K562 (cell line): ENCODE data around the gene ADAMTS1. TPM values are rescaled to one million over a fixed set of nuclear protein-coding genes. Genes with fewer than 3 reads are reported as not detected.
A peak's percentile ranks its signal among the peaks of the same experiment; 100 is the strongest.

ENCODE experiments used
- BRD9 ChIP-seq: fragments of 450-650 bp; IDR thresholded peaks from 2 replicates; pipeline ENCODE4 v1.6.1; 2018; ENCODE audit warnings: low read depth; ENCODE audit not compliant: partially characterized antibody
- CAMTA2 ChIP-seq: fragments of 250-450 bp; sonication (Bioruptor Pico); conservative IDR thresholded peaks from 2 replicates; pipeline ENCODE4 v1.5.1; 2022
- DIDO1 ChIP-seq: fragments of 450-650 bp; IDR thresholded peaks from 2 replicates; pipeline ENCODE4 v1.6.1; 2016; ENCODE audit warnings: low read depth, missing biosample characterization, missing genetic modification characterization
- NFRKB ChIP-seq: fragments of 450-650 bp; IDR thresholded peaks from 2 replicates; pipeline ENCODE4 v1.6.1; 2016; ENCODE audit warnings: low read depth
- NR2C1 ChIP-seq, 2 experiments: fragments of 450-650 bp; IDR thresholded peaks; 2 replicates each; pipeline ENCODE4 v1.6.1; 2017; ENCODE audit warnings: mild to moderate bottlenecking in 2 of 2, antibody characterized with exemption in 1 of 2, inconsistent platforms in 1 of 2, missing compliant biosample characterization in 1 of 2, missing genetic modification characterization in 1 of 2
- PRPF4 ChIP-seq: fragments of 200-400 bp; formaldehyde crosslinking; IDR thresholded peaks from one replicate; pipeline ENCODE4 v1.6.1; 2017; ENCODE audit warnings: low read length, low read depth, mild to moderate bottlenecking; ENCODE audit not compliant: insufficient read depth, poor library complexity, severe bottlenecking
- SMC3 ChIP-seq: conservative IDR thresholded peaks from 2 replicates; pipeline ENCODE4 v1.6.1; 2011; ENCODE audit warnings: low read depth, low read length, improper control_type of control experiment; ENCODE audit not compliant: insufficient read depth
- TAF1 ChIP-seq: IDR thresholded peaks from 2 replicates; pipeline ENCODE4 v1.6.1; 2011; ENCODE audit warnings: mild to moderate bottlenecking, low read length, moderate library complexity; ENCODE audit not compliant: insufficient read depth, control insufficient read depth, severe bottlenecking; ENCODE audit errors: extremely low read depth
- TCF7 ChIP-seq: sonication (generic); IDR thresholded peaks from 2 replicates; pipeline ENCODE4 v1.6.1; 2016; ENCODE audit warnings: antibody characterized with exemption, borderline replicate concordance
- YBX1 ChIP-seq: fragments of 450-650 bp; IDR thresholded peaks from 2 replicates; pipeline ENCODE4 v1.7.1; 2016; ENCODE audit warnings: mild to moderate bottlenecking
- ZBTB1 ChIP-seq: sonication (generic); formaldehyde crosslinking; IDR thresholded peaks from 2 replicates; pipeline ENCODE4 v1.8.1; 2023; ENCODE audit warnings: missing genetic modification reagents, low read depth, mild to moderate bottlenecking, borderline replicate concordance
- polyA plus RNA-seq, 8 experiments: library from polyadenylated mRNA; depleted of rRNA in 4 of 8; stranded (reverse) in 5 of 8; unstranded in 3 of 8; fragments of >200 nt; fragmentation: Nextera tagmentation in 2 of 8; fragmentation: Illumina TruSeq in 1 of 8; extraction: Ambion mirVana in 2 of 8; extraction: Trizol in 1 of 8; gene quantifications; 2 replicates each; pipeline versions ENCODE4 v1.2.1 to v1.2.3, GENCODE V29; 2011 to 2014; ENCODE audit warnings: inconsistent platforms in 1 of 8, missing spikeins in 1 of 8
- total RNA-seq, 7 experiments: library from RNA; depleted of rRNA in 6 of 7; stranded (reverse); fragments of >200 nt in 6 of 7; fragmentation: Illumina TruSeq in 2 of 7; extraction: Trizol in 2 of 7; gene quantifications; 2 replicates each; pipeline versions ENCODE4 v1.2.1 to v1.2.3, GENCODE V29; 2011 to 2021; ENCODE audit warnings: low replicate concordance in 1 of 7
- TF ChIP-seq, protein P1 (sequence below): fragments of 450-650 bp; IDR thresholded peaks from 2 replicates; pipeline ENCODE4 v1.6.1; 2017; ENCODE audit warnings: antibody characterized with exemption, mild to moderate bottlenecking
- TF ChIP-seq, protein P2 (sequence below): sonication (generic); formaldehyde crosslinking; IDR thresholded peaks from 2 replicates; pipeline ENCODE4 v1.8.0; 2023; ENCODE audit warnings: missing genetic modification reagents, mild to moderate bottlenecking, borderline replicate concordance
- TF ChIP-seq, protein P3 (sequence below): fragments of 450-650 bp; formaldehyde crosslinking; IDR thresholded peaks from 2 replicates; pipeline ENCODE4 v1.4.0; 2020; ENCODE audit warnings: mild to moderate bottlenecking, moderate library complexity
- TF ChIP-seq, protein P4 (sequence below): conservative IDR thresholded peaks from 2 replicates; pipeline ENCODE4 v1.6.1; 2011; ENCODE audit warnings: low read depth, mild to moderate bottlenecking, low read length; ENCODE audit not compliant: control insufficient read depth

The ADAMTS1 gene
- total and polyA plus RNA-seq, 9 of the 15 experiments (the other 6 are each of a cell fraction or from before 2014, with no cell fraction given), result 0.01 to 0.58 TPM; not detected in 7

DNA sequence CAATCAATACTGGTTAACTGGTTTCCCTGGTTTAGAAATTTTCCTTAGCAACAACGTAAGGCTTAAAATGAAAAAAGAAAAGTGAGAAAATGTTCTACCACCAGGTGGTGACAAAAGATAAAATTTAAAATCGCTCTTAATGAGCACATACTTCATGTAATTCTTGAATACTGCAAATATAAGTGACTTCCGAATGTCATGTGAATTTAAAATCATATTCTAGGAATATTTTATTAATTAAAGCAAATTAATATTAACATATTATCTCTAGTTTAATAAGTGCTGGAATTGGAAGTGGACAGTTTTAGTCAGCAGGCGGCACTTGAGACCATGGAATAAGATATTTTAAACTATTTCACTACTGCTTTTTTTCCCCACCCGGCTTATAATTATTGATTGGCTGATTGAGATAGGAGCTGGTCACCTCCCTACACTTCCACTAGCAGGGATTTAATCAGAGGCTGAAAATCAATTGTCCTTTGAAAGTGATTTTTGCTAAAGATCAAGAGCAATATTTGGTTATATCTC, 5.0 kb upstream of the ADAMTS1 start (continued):
- TF ChIP-seq, protein P1, sequence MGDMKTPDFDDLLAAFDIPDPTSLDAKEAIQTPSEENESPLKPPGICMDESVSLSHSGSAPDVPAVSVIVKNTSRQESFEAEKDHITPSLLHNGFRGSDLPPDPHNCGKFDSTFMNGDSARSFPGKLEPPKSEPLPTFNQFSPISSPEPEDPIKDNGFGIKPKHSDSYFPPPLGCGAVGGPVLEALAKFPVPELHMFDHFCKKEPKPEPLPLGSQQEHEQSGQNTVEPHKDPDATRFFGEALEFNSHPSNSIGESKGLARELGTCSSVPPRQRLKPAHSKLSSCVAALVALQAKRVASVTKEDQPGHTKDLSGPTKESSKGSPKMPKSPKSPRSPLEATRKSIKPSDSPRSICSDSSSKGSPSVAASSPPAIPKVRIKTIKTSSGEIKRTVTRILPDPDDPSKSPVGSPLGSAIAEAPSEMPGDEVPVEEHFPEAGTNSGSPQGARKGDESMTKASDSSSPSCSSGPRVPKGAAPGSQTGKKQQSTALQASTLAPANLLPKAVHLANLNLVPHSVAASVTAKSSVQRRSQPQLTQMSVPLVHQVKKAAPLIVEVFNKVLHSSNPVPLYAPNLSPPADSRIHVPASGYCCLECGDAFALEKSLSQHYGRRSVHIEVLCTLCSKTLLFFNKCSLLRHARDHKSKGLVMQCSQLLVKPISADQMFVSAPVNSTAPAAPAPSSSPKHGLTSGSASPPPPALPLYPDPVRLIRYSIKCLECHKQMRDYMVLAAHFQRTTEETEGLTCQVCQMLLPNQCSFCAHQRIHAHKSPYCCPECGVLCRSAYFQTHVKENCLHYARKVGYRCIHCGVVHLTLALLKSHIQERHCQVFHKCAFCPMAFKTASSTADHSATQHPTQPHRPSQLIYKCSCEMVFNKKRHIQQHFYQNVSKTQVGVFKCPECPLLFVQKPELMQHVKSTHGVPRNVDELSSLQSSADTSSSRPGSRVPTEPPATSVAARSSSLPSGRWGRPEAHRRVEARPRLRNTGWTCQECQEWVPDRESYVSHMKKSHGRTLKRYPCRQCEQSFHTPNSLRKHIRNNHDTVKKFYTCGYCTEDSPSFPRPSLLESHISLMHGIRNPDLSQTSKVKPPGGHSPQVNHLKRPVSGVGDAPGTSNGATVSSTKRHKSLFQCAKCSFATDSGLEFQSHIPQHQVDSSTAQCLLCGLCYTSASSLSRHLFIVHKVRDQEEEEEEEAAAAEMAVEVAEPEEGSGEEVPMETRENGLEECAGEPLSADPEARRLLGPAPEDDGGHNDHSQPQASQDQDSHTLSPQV, result no peak
- no peak for TF ChIP-seq ZBTB1 (CRISPR knock-in tag)
- TF ChIP-seq TCF7, result no peak
- TF ChIP-seq, protein P2, sequence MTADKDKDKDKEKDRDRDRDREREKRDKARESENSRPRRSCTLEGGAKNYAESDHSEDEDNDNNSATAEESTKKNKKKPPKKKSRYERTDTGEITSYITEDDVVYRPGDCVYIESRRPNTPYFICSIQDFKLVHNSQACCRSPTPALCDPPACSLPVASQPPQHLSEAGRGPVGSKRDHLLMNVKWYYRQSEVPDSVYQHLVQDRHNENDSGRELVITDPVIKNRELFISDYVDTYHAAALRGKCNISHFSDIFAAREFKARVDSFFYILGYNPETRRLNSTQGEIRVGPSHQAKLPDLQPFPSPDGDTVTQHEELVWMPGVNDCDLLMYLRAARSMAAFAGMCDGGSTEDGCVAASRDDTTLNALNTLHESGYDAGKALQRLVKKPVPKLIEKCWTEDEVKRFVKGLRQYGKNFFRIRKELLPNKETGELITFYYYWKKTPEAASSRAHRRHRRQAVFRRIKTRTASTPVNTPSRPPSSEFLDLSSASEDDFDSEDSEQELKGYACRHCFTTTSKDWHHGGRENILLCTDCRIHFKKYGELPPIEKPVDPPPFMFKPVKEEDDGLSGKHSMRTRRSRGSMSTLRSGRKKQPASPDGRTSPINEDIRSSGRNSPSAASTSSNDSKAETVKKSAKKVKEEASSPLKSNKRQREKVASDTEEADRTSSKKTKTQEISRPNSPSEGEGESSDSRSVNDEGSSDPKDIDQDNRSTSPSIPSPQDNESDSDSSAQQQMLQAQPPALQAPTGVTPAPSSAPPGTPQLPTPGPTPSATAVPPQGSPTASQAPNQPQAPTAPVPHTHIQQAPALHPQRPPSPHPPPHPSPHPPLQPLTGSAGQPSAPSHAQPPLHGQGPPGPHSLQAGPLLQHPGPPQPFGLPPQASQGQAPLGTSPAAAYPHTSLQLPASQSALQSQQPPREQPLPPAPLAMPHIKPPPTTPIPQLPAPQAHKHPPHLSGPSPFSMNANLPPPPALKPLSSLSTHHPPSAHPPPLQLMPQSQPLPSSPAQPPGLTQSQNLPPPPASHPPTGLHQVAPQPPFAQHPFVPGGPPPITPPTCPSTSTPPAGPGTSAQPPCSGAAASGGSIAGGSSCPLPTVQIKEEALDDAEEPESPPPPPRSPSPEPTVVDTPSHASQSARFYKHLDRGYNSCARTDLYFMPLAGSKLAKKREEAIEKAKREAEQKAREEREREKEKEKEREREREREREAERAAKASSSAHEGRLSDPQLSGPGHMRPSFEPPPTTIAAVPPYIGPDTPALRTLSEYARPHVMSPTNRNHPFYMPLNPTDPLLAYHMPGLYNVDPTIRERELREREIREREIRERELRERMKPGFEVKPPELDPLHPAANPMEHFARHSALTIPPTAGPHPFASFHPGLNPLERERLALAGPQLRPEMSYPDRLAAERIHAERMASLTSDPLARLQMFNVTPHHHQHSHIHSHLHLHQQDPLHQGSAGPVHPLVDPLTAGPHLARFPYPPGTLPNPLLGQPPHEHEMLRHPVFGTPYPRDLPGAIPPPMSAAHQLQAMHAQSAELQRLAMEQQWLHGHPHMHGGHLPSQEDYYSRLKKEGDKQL (CRISPR knock-in tag), result no peak
- TF ChIP-seq, protein P3, sequence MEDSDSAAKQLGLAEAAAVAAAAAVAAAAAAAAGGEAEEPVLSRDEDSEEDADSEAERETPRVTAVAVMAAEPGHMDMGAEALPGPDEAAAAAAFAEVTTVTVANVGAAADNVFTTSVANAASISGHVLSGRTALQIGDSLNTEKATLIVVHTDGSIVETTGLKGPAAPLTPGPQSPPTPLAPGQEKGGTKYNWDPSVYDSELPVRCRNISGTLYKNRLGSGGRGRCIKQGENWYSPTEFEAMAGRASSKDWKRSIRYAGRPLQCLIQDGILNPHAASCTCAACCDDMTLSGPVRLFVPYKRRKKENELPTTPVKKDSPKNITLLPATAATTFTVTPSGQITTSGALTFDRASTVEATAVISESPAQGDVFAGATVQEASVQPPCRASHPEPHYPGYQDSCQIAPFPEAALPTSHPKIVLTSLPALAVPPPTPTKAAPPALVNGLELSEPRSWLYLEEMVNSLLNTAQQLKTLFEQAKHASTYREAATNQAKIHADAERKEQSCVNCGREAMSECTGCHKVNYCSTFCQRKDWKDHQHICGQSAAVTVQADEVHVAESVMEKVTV (CRISPR knock-in tag), result peak; percentile 75; the same call in 1 of the 2 replicates
- no peak for TF ChIP-seq NR2C1 (IDR thresholded peaks at IDR 0.05)
- no peak for TF ChIP-seq NR2C1 (tag; IDR thresholded peaks at IDR 0.05)
- TF ChIP-seq, protein P4, sequence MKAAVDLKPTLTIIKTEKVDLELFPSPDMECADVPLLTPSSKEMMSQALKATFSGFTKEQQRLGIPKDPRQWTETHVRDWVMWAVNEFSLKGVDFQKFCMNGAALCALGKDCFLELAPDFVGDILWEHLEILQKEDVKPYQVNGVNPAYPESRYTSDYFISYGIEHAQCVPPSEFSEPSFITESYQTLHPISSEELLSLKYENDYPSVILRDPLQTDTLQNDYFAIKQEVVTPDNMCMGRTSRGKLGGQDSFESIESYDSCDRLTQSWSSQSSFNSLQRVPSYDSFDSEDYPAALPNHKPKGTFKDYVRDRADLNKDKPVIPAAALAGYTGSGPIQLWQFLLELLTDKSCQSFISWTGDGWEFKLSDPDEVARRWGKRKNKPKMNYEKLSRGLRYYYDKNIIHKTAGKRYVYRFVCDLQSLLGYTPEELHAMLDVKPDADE, result no peak
- no peak for TF ChIP-seq CAMTA2 (CRISPR knock-in tag)
- TF ChIP-seq DIDO1 (tag), result no peak
- no peak for TF ChIP-seq NFRKB
- no peak for TF ChIP-seq PRPF4
- no peak for TF ChIP-seq TAF1
- 0 out of 2 replicates have a peak, but pooled peaks have one; percentile 36 for TF ChIP-seq SMC3
- no peak for TF ChIP-seq YBX1
- TF ChIP-seq BRD9, result peak; percentile 21
